Left ventricle myocardium inferior (tissue), 1 donor: ENCODE results near the gene EFNA5. TPM values are rescaled to one million over a fixed set of nuclear protein-coding genes. Genes with fewer than 3 reads are reported as not detected.

Source experiments
- DNase-seq: peaks from one replicate; pipeline ENCODE4 v3.0.0-alpha.2; 2020
- H3K27ac ChIP-seq: fragments of 200-600 bp; replicated peaks from 2 replicates; pipeline ENCODE4 v1.8.0; 2021
- H3K27me3 ChIP-seq: fragments of 200-600 bp; 2 replicates; pipeline ENCODE4 v1.8.0; 2021; ENCODE audit warnings: low read depth
- H3K36me3 ChIP-seq: fragments of 200-600 bp; 2 replicates; pipeline ENCODE4 v1.8.0; 2021
- H3K4me1 ChIP-seq: fragments of 200-600 bp; 2 replicates; pipeline ENCODE4 v1.8.0; 2021
- H3K4me3 ChIP-seq: fragments of 200-600 bp; 2 replicates; pipeline ENCODE4 v1.8.0; 2021; ENCODE audit warnings: mild to moderate bottlenecking, moderate library complexity
- H3K9me3 ChIP-seq: fragments of 200-600 bp; replicated peaks from 2 replicates; pipeline ENCODE4 v1.8.0; 2021
- CTCF ChIP-seq: fragments of 200-600 bp; IDR thresholded peaks from 2 replicates; pipeline ENCODE4 v1.8.0; 2021; ENCODE audit warnings: antibody characterized with exemption, mild to moderate bottlenecking, borderline replicate concordance
- intact Hi-C: fragments of 100-400 bp; cut with micrococcal nuclease; formaldehyde crosslinking; loops from one replicate; pipeline ENCODE4 v1.11.0; 2022
- total RNA-seq: library from RNA; stranded (reverse); fragmentation: NEBNext Ultra II Directional; extraction: Animal tissue kit (Norgen Biotek cat#: 25700); gene quantifications from one replicate; pipeline ENCODE4 v1.2.1, GENCODE V29; 2021
- donor health status: DM: no; HTN: yes; CAD: no; lungs with severe emphysema.

Gene EFNA5
- total RNA-seq, 1 donor from 2014 or later: 28.2 TPM

GRCh38 chr5:107431998-107432397, 238.7 kb downstream of the EFNA5 start:
- DNase-seq: no peak
- H3K36me3 ChIP-seq: peaks cover 1% of the 10 kb centered on the region
- no peak overlapping the region for H3K4me3 ChIP-seq
- no peaks in the 10 kb centered on the region for H3K9me3 ChIP-seq
- H3K27ac ChIP-seq: peak overlapping the region; percentile 19
- no peak for TF ChIP-seq CTCF
- peaks cover 61% of the 10 kb centered on the region for H3K4me1 ChIP-seq
- H3K27me3 ChIP-seq: no peaks in the 10 kb centered on the region
- intact Hi-C loops: no loop called here

- intact Hi-C loops: no loop called here
- no peak overlapping the region for H3K4me3 ChIP-seq
These were observed 239.2 kb downstream of the EFNA5 start for GRCh38 chr5:107431536-107431935.

GRCh38 chr5:107430071-107430625, 240.6 kb downstream of the EFNA5 start:
- Histone ChIP-seq H3K27me3 (no peaks in the 10 kb centered on the region), H3K4me3 (peak overlapping the region; percentile 22), H3K4me1 (peaks cover 43% of the 10 kb centered on the region), H3K27ac (peak overlapping the region; percentile 6), H3K9me3 (no peaks in the 10 kb centered on the region), H3K36me3 (peaks cover 3% of the 10 kb centered on the region)
- TF ChIP-seq CTCF: no peak
- intact Hi-C loops: no loop called here
- DNase-seq: no peak

More at GRCh38 chr5:107431536-107431935, 239.2 kb downstream of the EFNA5 start:
- TF ChIP-seq CTCF: no peak
- no peaks in the 10 kb centered on the region for H3K27me3 ChIP-seq
- H3K36me3 ChIP-seq: peaks cover 3% of the 10 kb centered on the region
- H3K27ac ChIP-seq: no peak overlapping the region
- H3K4me1 ChIP-seq: peaks cover 57% of the 10 kb centered on the region
- H3K9me3 ChIP-seq: no peaks in the 10 kb centered on the region
- DNase-seq: no peak

- intact Hi-C loops: no loop called here
- TF ChIP-seq CTCF: no peak
- Histone ChIP-seq H3K27ac (no peak overlapping the region), H3K36me3 (peaks cover 3% of the 10 kb centered on the region), H3K4me3 (no peak overlapping the region), H3K9me3 (no peaks in the 10 kb centered on the region), H3K4me1 (peaks cover 29% of the 10 kb centered on the region), H3K27me3 (no peaks in the 10 kb centered on the region)
- no peak for DNase-seq
These were observed 242.4 kb downstream of the EFNA5 start for GRCh38 chr5:107428303-107428813.

GRCh38 chr5:107426872-107427271, 243.9 kb downstream of the EFNA5 start:
- H3K4me1 ChIP-seq: peaks cover 17% of the 10 kb centered on the region
- no peak for DNase-seq
- peaks cover 3% of the 10 kb centered on the region for H3K36me3 ChIP-seq
- no peak overlapping the region for H3K27ac ChIP-seq
- H3K27me3 ChIP-seq: no peaks in the 10 kb centered on the region
- no peak overlapping the region for H3K4me3 ChIP-seq
- TF ChIP-seq CTCF: no peak
- intact Hi-C loops: no loop called here
- no peaks in the 10 kb centered on the region for H3K9me3 ChIP-seq
